GM12891 (cell line): ENCODE measurements around the gene HAUS5.
A peak's percentile ranks its signal among the peaks of the same experiment; 100 is the strongest.
"Not testable (repeated sequence)": the region's sequence is repeated elsewhere in the genome, so short reads cannot be mapped to it uniquely, and the experiment has no call there.

Experiments used
- DNase-seq: peaks from one replicate; pipeline ENCODE4 v3.0.0; 2011; ENCODE audit warnings: low spot score; ENCODE audit not compliant: insufficient read length
- FAIRE-seq: peaks from 2 replicates; lab custom pipeline; 2011; peaks lifted over from hg19 to GRCh38; lab: Jason Lieb, UNC
- PAX5 ChIP-seq: IDR thresholded peaks from 2 replicates; pipeline ENCODE4 v1.6.1; 2011; ENCODE audit warnings: low read length, moderate library complexity, mild to moderate bottlenecking; ENCODE audit not compliant: insufficient read depth, severe bottlenecking
- POLR2A ChIP-seq: IDR thresholded peaks from 2 replicates; pipeline ENCODE4 v1.6.1; 2011; ENCODE audit warnings: low read depth, low read length, control low read depth
- POLR2AphosphoS5 ChIP-seq: IDR thresholded peaks from 2 replicates; pipeline ENCODE4 v1.6.1; 2011; ENCODE audit warnings: low read depth, low read length, control low read depth
- POU2F2 ChIP-seq: IDR thresholded peaks from 2 replicates; pipeline ENCODE4 v1.6.1; 2011; ENCODE audit warnings: low read depth, mild to moderate bottlenecking, control low read depth, low read length, moderate library complexity
- SPI1 ChIP-seq: IDR thresholded peaks from 2 replicates; pipeline ENCODE4 v1.6.1; 2011; ENCODE audit warnings: low read depth, low read length, control low read depth
- TAF1 ChIP-seq: IDR thresholded peaks from 2 replicates; pipeline ENCODE4 v1.6.1; 2011; ENCODE audit warnings: low read depth, low read length, control low read depth

Gene HAUS5

GRCh38 chr19:35648017-35648961, 35.8 kb downstream of the HAUS5 start, which contains the start of gene COX6B1:
Gene COX6B1 (plus strand): TSS chr19:35648323. CDS start chr19:35651244, 2,921 bp downstream.
- FAIRE-seq = peak; percentile 97
- TF ChIP-seq POLR2AphosphoS5 (peak; percentile 95), POLR2A (peak; percentile 96), POU2F2 (peak; percentile 74), SPI1 (peak; percentile 53), PAX5 (no peak), TAF1 (peak; percentile 85)
- DNase-seq = peak; percentile 93

GRCh38 chr19:35650581-35650980, 38.0 kb downstream of the HAUS5 start:
- no peak for DNase-seq
- no peak for TF ChIP-seq PAX5
- no peak for TF ChIP-seq SPI1
- FAIRE-seq = no peak

GRCh38 chr19:35654828-35655227, 42.3 kb downstream of the HAUS5 start:
- not testable (repeated sequence) for DNase-seq, FAIRE-seq

GRCh38 chr19:35655600-35655999, 43.1 kb downstream of the HAUS5 start:
- FAIRE-seq = no peak
- TF ChIP-seq POLR2AphosphoS5 (no peak), PAX5 (no peak), TAF1 (no peak), POU2F2 (no peak), POLR2A (no peak), SPI1 (no peak)
- no peak for DNase-seq

- FAIRE-seq (no peak), DNase-seq (no peak)
- TF ChIP-seq POLR2A (no peak), POU2F2 (no peak), SPI1 (no peak), PAX5 (no peak), POLR2AphosphoS5 (no peak), TAF1 (no peak)
Observed at GRCh38 chr19:35656700-35657099, 44.2 kb downstream of the HAUS5 start.

GRCh38 chr19:35657904-35658700, 45.6 kb downstream of the HAUS5 start:
- TF ChIP-seq SPI1 (no peak), POU2F2 (no peak), TAF1 (no peak), PAX5 (no peak), POLR2AphosphoS5 (no peak), POLR2A (no peak)
- FAIRE-seq = no peak
- DNase-seq = no peak

- DNase-seq (no peak), FAIRE-seq (no peak)
- TF ChIP-seq POLR2A (no peak), SPI1 (no peak), POLR2AphosphoS5 (no peak), PAX5 (no peak), POU2F2 (no peak), TAF1 (no peak)
Observed at GRCh38 chr19:35661995-35662340, 49.4 kb downstream of the HAUS5 start.

GRCh38 chr19:35663981-35664380, 51.4 kb downstream of the HAUS5 start:
- TF ChIP-seq POU2F2 = no peak
- no peak for TF ChIP-seq SPI1
- no peak for TF ChIP-seq TAF1
- no peak for TF ChIP-seq POLR2AphosphoS5
- no peak for TF ChIP-seq POLR2A
- TF ChIP-seq PAX5 = no peak
- DNase-seq (no peak), FAIRE-seq (no peak)

- FAIRE-seq = no peak
- no peak for DNase-seq
- TF ChIP-seq POLR2A (no peak), POU2F2 (no peak), TAF1 (no peak), PAX5 (no peak), SPI1 (no peak), POLR2AphosphoS5 (no peak)
Observed at GRCh38 chr19:35665157-35665556, 52.6 kb downstream of the HAUS5 start.
